Activated CD8-positive, alpha-beta T cell treated with anti-CD3 and anti-CD28 coated beads for 36 hours (primary cell): ENCODE data around the gene MYDGF. TPM values are rescaled to one million over a fixed set of nuclear protein-coding genes. Genes with fewer than 3 reads are reported as not detected.

ENCODE experiments used
- ATAC-seq: fragments of 200-7000 bp; cut with Tn5 transposase; one replicate; pipeline ENCODE4 v1.10.0; 2021; ENCODE audit warnings: mild to moderate bottlenecking, moderate library complexity
- CTCF ChIA-PET: fragments of 350-600 bp; sonication (Branson Sonifier 250); formaldehyde crosslinking; loops from one replicate; lab custom pipeline; 2021; ENCODE audit warnings: antibody characterized with exemption; lab: Charles Lee
- POLR2A ChIA-PET: fragments of 350-600 bp; sonication (Branson Sonifier 250); formaldehyde crosslinking; loops from one replicate; lab custom pipeline; 2021; ENCODE audit warnings: antibody characterized with exemption; lab: Charles Lee
- DNase-seq: peaks from one replicate; pipeline ENCODE4 v3.0.0-alpha.2; 2020
- H3K27ac Mint-ChIP-seq: one replicate; pipeline ENCODE4 v1.8.0; 2021; ENCODE audit warnings: mild to moderate bottlenecking, mixed read lengths
- H3K27me3 Mint-ChIP-seq: one replicate; pipeline ENCODE4 v1.8.0; 2021; ENCODE audit warnings: mixed read lengths
- H3K36me3 Mint-ChIP-seq: one replicate; pipeline ENCODE4 v1.8.0; 2021; ENCODE audit warnings: low read depth, mixed read lengths
- H3K4me1 Mint-ChIP-seq: one replicate; pipeline ENCODE4 v1.8.0; 2021; ENCODE audit warnings: low read depth, mixed read lengths
- H3K4me3 Mint-ChIP-seq: one replicate; pipeline ENCODE4 v1.8.0; 2021; ENCODE audit warnings: mild to moderate bottlenecking, moderate library complexity, mixed read lengths
- H3K9me3 Mint-ChIP-seq: one replicate; pipeline ENCODE4 v1.8.0; 2021; ENCODE audit warnings: mixed read lengths
- CTCF ChIP-seq: fragments of 200-600 bp; IDR thresholded peaks from one replicate; pipeline ENCODE4 v1.8.0; 2022; ENCODE audit warnings: antibody characterized with exemption, mild to moderate bottlenecking
- intact Hi-C: fragments of 100-400 bp; cut with micrococcal nuclease; formaldehyde crosslinking; loops from one replicate; pipeline ENCODE4 v1.10.0; 2022
- total RNA-seq, 2 experiments: library from RNA; stranded (reverse); gene quantifications; one replicate each; pipeline ENCODE4 v1.2.3, GENCODE V29; 2021

MYDGF gene
- total RNA-seq, 2 experiments from 2014 or later: 58.3 to 62.1 TPM

- peaks cover 32% of the 10 kb centered on the region for H3K4me1 Mint-ChIP-seq
- H3K4me3 Mint-ChIP-seq: peak overlapping the region; percentile 35
Measured at GRCh38 chr19:4635754-4636116, 34.4 kb downstream of the MYDGF start.

DNA sequence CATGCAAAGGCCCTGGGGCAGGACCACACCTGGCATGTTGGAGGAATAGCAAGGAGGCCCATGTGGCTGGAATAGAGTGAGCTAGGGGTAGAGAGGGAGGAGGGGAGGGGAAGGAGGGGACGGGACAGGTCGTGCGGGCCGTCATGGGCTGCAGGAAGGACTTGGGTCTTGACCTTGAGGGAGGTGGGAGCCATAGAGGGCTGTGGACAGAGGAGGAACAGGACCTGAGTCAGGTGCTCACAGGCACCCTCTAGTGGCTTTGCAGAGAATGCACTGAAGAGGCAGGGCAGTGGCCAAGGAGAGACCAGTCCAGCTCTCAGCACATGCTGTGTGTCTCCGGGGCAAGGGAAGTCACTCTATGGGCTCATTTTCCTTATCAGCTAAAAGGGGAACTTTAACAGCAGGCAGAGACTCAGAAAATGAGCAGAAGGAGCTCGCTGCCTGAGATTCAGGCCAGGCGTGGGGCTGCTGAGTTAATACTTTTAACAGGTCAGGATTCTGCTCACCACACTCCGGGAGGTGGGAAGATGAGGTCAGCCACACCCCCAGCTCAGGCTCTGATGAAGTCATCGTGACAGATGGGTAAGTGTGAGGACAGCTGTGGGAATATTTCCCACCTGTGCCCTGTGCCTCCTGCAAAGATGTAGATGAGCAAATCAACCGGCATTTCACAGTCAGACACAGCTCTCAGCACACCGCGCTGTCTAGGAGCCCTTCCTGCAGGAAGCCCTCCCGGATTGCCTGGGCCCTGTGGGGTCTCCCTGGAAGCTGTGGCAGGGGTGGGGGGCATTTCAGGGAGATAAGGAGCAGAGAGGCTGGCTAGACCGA lies 36.8 kb downstream of the MYDGF start:
- TF ChIP-seq CTCF: peak; percentile 77
- H3K27ac Mint-ChIP-seq: no peak overlapping the region
- no peaks in the 10 kb centered on the region for H3K36me3 Mint-ChIP-seq
- DNase-seq: peak; percentile 60
- no peaks in the 10 kb centered on the region for H3K9me3 Mint-ChIP-seq
- H3K4me1 Mint-ChIP-seq: peaks cover 20% of the 10 kb centered on the region
- intact Hi-C loops: no loop called here
- ChIA-PET POLR2A (interaction anchor here (1.2 kb wide), 1 partner anchor 49 kb away, joined by 3 read pairs; no protein-coding TSS in a partner anchor), CTCF (interaction anchor here (0.6 to 3.2 kb wide), 18 partner anchors 8 to 157 kb away, joined by 3 to 23 read pairs (median 4); partner anchors contain the start of gene PLIN5)
- ATAC-seq: peak; percentile 64
- no peaks in the 10 kb centered on the region for H3K27me3 Mint-ChIP-seq
- no peak overlapping the region for H3K4me3 Mint-ChIP-seq

More at GRCh38 chr19:4635754-4636116, 34.4 kb downstream of the MYDGF start:
- Mint-ChIP-seq H3K36me3 (no peaks in the 10 kb centered on the region), H3K27me3 (no peaks in the 10 kb centered on the region), H3K9me3 (no peaks in the 10 kb centered on the region), H3K27ac (no peak overlapping the region)
- TF ChIP-seq CTCF: no peak
- ATAC-seq (no peak), DNase-seq (no peak)
- ChIA-PET POLR2A (interaction anchor here (1.2 kb wide), 1 partner anchor 79 kb away, joined by 3 read pairs; no protein-coding TSS in a partner anchor), CTCF (interaction anchor here (0.6 to 3.4 kb wide), 23 partner anchors 9 to 165 kb away, joined by 3 to 80 read pairs (median 10); no protein-coding TSS in a partner anchor)
- intact Hi-C loops: loop anchor here (5.0 kb wide), 1 partner anchor 58 kb away; no protein-coding TSS in a partner anchor

- no peak overlapping the region for H3K4me3 Mint-ChIP-seq
- peaks cover 8% of the 10 kb centered on the region for H3K27me3 Mint-ChIP-seq
- no peaks in the 10 kb centered on the region for H3K36me3 Mint-ChIP-seq
- intact Hi-C loops: no loop called here
- ChIA-PET CTCF (interaction anchor here (4.5 kb wide), 1 partner anchor 12 kb away, joined by 21 read pairs; no protein-coding TSS in a partner anchor), POLR2A (interaction anchor here (0.6 kb wide), 1 partner anchor 96 kb away, joined by 5 read pairs; no protein-coding TSS in a partner anchor)
- no peaks in the 10 kb centered on the region for H3K4me1 Mint-ChIP-seq
- no peak overlapping the region for H3K27ac Mint-ChIP-seq
- ATAC-seq (no peak), DNase-seq (no peak)
- TF ChIP-seq CTCF: no peak
- H3K9me3 Mint-ChIP-seq: no peaks in the 10 kb centered on the region
Measured at GRCh38 chr19:4624733-4625362, 45.3 kb downstream of the MYDGF start.

DNA sequence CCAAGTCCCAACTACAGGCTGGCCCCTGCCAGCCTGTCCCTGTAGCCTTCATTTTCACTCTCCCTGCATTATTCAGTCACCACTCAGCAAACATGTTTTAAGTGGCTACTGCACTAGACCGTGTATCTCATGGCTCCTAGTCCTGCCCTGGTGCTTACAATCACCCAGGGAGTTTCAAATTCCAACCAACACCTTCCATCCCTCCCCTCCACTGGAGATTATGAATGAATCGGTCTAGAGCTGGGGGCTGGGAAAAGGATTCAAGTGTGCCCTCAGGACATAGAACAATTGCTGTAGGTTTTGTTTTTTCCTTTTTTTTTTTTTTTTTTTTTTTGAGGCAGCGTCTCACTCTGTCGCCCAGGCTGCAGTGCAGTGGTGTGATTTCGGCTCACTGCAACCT lies 45.8 kb downstream of the MYDGF start:
- H3K36me3 Mint-ChIP-seq: no peaks in the 10 kb centered on the region
- no peak overlapping the region for H3K4me3 Mint-ChIP-seq
- no peaks in the 10 kb centered on the region for H3K4me1 Mint-ChIP-seq
- intact Hi-C loops: no loop called here
- ATAC-seq (no peak), DNase-seq (no peak)
- POLR2A ChIA-PET: interaction anchor here (0.6 kb wide), 1 partner anchor 97 kb away, joined by 5 read pairs; no protein-coding TSS in a partner anchor
- CTCF ChIA-PET: interaction anchor here (4.5 kb wide), 1 partner anchor 12 kb away, joined by 21 read pairs; no protein-coding TSS in a partner anchor
- H3K27ac Mint-ChIP-seq: no peak overlapping the region
- H3K9me3 Mint-ChIP-seq: no peaks in the 10 kb centered on the region
- peaks cover 12% of the 10 kb centered on the region for H3K27me3 Mint-ChIP-seq
- no peak for TF ChIP-seq CTCF
